HepG2 (cell line): ENCODE data around the gene MCRS1. TPM values are rescaled to one million over a fixed set of nuclear protein-coding genes. Genes with fewer than 3 reads are reported as not detected.

Experiments
- ATAC-seq: fragments of 200-7000 bp; cut with Tn5 transposase; 3 replicates; pipeline ENCODE4 v1.9.1; 2020; ENCODE audit warnings: mild to moderate bottlenecking, moderate library complexity
- BruUV-seq: library from RNA; stranded (reverse); fragments of 400-500 nt; replicated peaks from 2 replicates; lab custom pipeline; 2021; lab: Mats Ljungman, UMichigan
- CTCF ChIA-PET: fragments of 300-600 bp; formaldehyde crosslinking; extraction: SDS; loops from one replicate; lab custom pipeline; 2021; ENCODE audit warnings: low total read pairs, inconsistent platforms, low intra/inter-chr PET ratio; lab: Yijun Ruan, JAX
- POLR2A ChIA-PET: fragments of 350-600 bp; sonication (Branson Sonifier 250); formaldehyde crosslinking; loops from one replicate; lab custom pipeline; 2020; ENCODE audit warnings: antibody characterized with exemption, inconsistent platforms; lab: Yijun Ruan, JAX
- DNase-seq: peaks from one replicate; pipeline ENCODE4 v3.0.0-alpha.2; 2015; ENCODE audit warnings: low spot score
- FAIRE-seq: peaks from 3 replicates; lab custom pipeline; 2011; peaks lifted over from hg19 to GRCh38; lab: Jason Lieb, UNC
- H2AFZ ChIP-seq: one replicate; pipeline ENCODE4 v1.6.1; 2011; ENCODE audit warnings: low read length, inconsistent platforms
- H3K27ac ChIP-seq: fragments of 300-600 bp; 3 replicates; pipeline ENCODE4 v1.8.0; 2011; ENCODE audit warnings: mixed run types, mild to moderate bottlenecking, mixed read lengths, low read length, inconsistent platforms; ENCODE audit not compliant: insufficient read depth; ENCODE audit errors: extremely low read length
- H3K27me3 ChIP-seq, 2 experiments: fragments of 200-600 bp in 1 of 2; 2 replicates in 1 of 2; 3 replicates in 1 of 2; pipeline versions ENCODE4 v1.6.0 to v1.8.0; 2011; ENCODE audit warnings: low read length in 2 of 2, mild to moderate bottlenecking in 2 of 2, moderate library complexity in 2 of 2, inconsistent platforms in 1 of 2; ENCODE audit not compliant: insufficient read depth in 2 of 2, control insufficient read depth in 1 of 2
- H3K36me3 ChIP-seq, 2 experiments: fragments of 200-600 bp in 1 of 2; replicated peaks in 1 of 2; 2 replicates in 1 of 2; 3 replicates in 1 of 2; pipeline versions ENCODE4 v1.5.1 to v1.8.0; 2011; ENCODE audit warnings: low read length in 2 of 2, inconsistent platforms in 1 of 2; ENCODE audit not compliant: insufficient read depth in 2 of 2, control insufficient read depth in 1 of 2
- H3K4me1 ChIP-seq: 2 replicates; pipeline ENCODE4 v1.5.1; 2012; ENCODE audit warnings: low read length, inconsistent platforms; ENCODE audit not compliant: insufficient read depth
- H3K4me2 ChIP-seq: 2 replicates; pipeline ENCODE4 v1.6.0; 2011; ENCODE audit warnings: low read depth, low read length, inconsistent platforms
- H3K4me3 ChIP-seq, 3 experiments: fragments of 200-600 bp in 1 of 3; sonication (generic), shearing (Covaris generic) in 1 of 3; replicated peaks in 1 of 3; 2 replicates each; pipeline ENCODE4 v1.5.1; 2011 to 2016; ENCODE audit warnings: low read length in 3 of 3, inconsistent platforms in 2 of 3, low read depth in 2 of 3, mild to moderate bottlenecking in 2 of 3, control low read depth in 1 of 3, mixed read lengths in 1 of 3; ENCODE audit not compliant: insufficient read depth in 1 of 3
- H3K79me2 ChIP-seq: one replicate; pipeline ENCODE4 v1.6.1; 2011; ENCODE audit warnings: low read length, inconsistent platforms; ENCODE audit not compliant: insufficient read depth
- H3K9ac ChIP-seq: 2 replicates; pipeline ENCODE4 v1.6.0; 2011; ENCODE audit warnings: mild to moderate bottlenecking, low read depth, low read length, inconsistent platforms; ENCODE audit not compliant: insufficient read depth
- H3K9me3 ChIP-seq: 2 replicates; pipeline ENCODE4 v1.5.1; 2012; ENCODE audit warnings: mild to moderate bottlenecking, low read length
- H4K20me1 ChIP-seq: 2 replicates; pipeline ENCODE4 v1.6.0; 2011; ENCODE audit warnings: inconsistent platforms, mild to moderate bottlenecking, low read length, moderate library complexity; ENCODE audit not compliant: insufficient read depth
- FOXP4 ChIP-seq: sonication (generic); formaldehyde crosslinking; IDR thresholded peaks from 2 replicates; pipeline ENCODE4 v1.4.0; 2020; ENCODE audit warnings: missing genetic modification reagents
- IRF2 ChIP-seq: IDR thresholded peaks from 2 replicates; pipeline ENCODE4 v1.6.1; 2018; ENCODE audit warnings: missing genetic modification reagents, missing compliant biosample characterization
- PHF8 ChIP-seq: sonication (generic); formaldehyde crosslinking; IDR thresholded peaks from 2 replicates; pipeline ENCODE4 v1.5.0; 2020; ENCODE audit warnings: missing genetic modification reagents
- SETDB1 ChIP-seq: sonication (generic); formaldehyde crosslinking; IDR thresholded peaks from 2 replicates; pipeline ENCODE4 v1.5.1; 2020; ENCODE audit warnings: missing genetic modification reagents, mild to moderate bottlenecking, borderline replicate concordance
- SRSF9 ChIP-seq: fragments of 200-400 bp; formaldehyde crosslinking; IDR thresholded peaks from 2 replicates; pipeline ENCODE4 v1.6.1; 2018; ENCODE audit warnings: borderline replicate concordance, mild to moderate bottlenecking, low read depth, low read length; ENCODE audit not compliant: insufficient read depth, poor library complexity, severe bottlenecking
- ZNF546 ChIP-seq: sonication (generic); formaldehyde crosslinking; conservative IDR thresholded peaks from 2 replicates; pipeline ENCODE4 v1.8.1; 2023; ENCODE audit warnings: mild to moderate bottlenecking, missing genetic modification reagents
- ZNF550 ChIP-seq: sonication (generic); formaldehyde crosslinking; IDR thresholded peaks from 2 replicates; pipeline ENCODE4 v1.4.0; 2020; ENCODE audit warnings: mild to moderate bottlenecking, missing genetic modification reagents, borderline replicate concordance
- ZNF780A ChIP-seq: sonication (generic); formaldehyde crosslinking; IDR thresholded peaks from 2 replicates; pipeline ENCODE4 v1.8.0; 2022; ENCODE audit warnings: mild to moderate bottlenecking, missing genetic modification reagents, moderate library complexity
- WGBS: methylation state at CpG from one replicate; pipeline ENCODE4 v1.1.6; 2017; ENCODE audit warnings: low lambda C conversion rate; 5-methylcytosine and 5-hydroxymethylcytosine counted together
- in situ Hi-C: cut with HindIII; loops from 2 replicates; pipeline ENCODE4 v1.10.0; 2017; ENCODE audit warnings: low pct_unique_long_range_greater_than_20kb; ENCODE audit not compliant: extremely low pct_ligation_motif_present
- intact Hi-C: fragments of 100-400 bp; cut with micrococcal nuclease; formaldehyde crosslinking; loops from one replicate; pipeline ENCODE4 v1.10.0; 2022; ENCODE audit not compliant: unreplicated experiment
- polyA plus RNA-seq, 8 experiments: library from polyadenylated mRNA; depleted of rRNA in 3 of 8; stranded (reverse) in 7 of 8; unstranded in 1 of 8; fragments of >200 nt; fragmentation: Illumina TruSeq in 4 of 8; extraction: Trizol in 4 of 8; gene quantifications; 2 replicates each; pipeline versions ENCODE4 v1.2.1 to v1.2.3, GENCODE V29; 2011 to 2016; ENCODE audit warnings: low read depth in 4 of 8, missing spikeins in 1 of 8, mixed read lengths in 1 of 8; ENCODE audit not compliant: insufficient read depth in 1 of 8
- total RNA-seq, 5 experiments: library from RNA; depleted of rRNA; stranded (reverse); fragments of >200 nt; fragmentation: Illumina TruSeq; extraction: Trizol; gene quantifications; 2 replicates each; pipeline ENCODE4 v1.2.3, GENCODE V29; 2016; ENCODE audit warnings: low read depth in 1 of 5
- TF ChIP-seq, protein P1 (sequence below): IDR thresholded peaks from 2 replicates; pipeline ENCODE4 v1.6.1; 2016; ENCODE audit warnings: missing biosample characterization, missing genetic modification reagents, low read depth

Gene MCRS1
- total and polyA plus RNA-seq, 2 of the 13 experiments (the other 11 are each of a cell fraction or from before 2014, with no cell fraction given): 51.0 to 66.3 TPM

GRCh38 chr12:49567611-49568441 lies at the start of gene MCRS1 (continued):
- TF ChIP-seq SETDB1 (CRISPR knock-in tag): no peak
- TF ChIP-seq SRSF9: no peak
- no peak for TF ChIP-seq ZNF546 (CRISPR knock-in tag)
- TF ChIP-seq, protein P1, sequence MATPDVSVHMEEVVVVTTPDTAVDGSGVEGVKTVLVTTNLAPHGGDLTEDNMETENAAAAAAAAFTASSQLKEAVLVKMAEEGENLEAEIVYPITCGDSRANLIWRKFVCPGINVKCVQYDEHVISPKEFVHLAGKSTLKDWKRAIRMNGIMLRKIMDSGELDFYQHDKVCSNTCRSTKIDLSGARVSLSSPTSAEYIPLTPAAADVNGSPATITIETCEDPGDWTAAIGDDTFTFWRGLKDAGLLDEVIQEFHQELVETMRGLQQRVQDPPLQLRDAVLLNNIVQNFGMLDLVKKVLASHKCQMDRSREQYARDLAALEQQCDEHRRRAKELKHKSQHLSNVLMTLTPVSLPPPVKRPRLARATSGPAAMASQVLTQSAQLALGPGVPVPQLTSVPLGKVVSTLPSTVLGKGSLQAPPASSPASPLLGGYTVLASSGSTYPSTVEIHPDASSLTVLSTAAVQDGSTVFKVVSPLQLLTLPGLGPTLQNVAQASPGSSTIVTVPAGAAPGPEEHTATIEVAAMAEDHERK (CRISPR knock-in tag): peak; percentile 46; the same call in 1 of the 2 replicates
- TF ChIP-seq ZNF780A: no peak
- TF ChIP-seq IRF2 (CRISPR knock-in tag): 0 out of 2 replicates have a peak, but pooled peaks have one; percentile 58
- no peak for TF ChIP-seq ZNF550 (CRISPR knock-in tag)

- 1% methylated on average over 5 of the region's 5 CpGs for WGBS
- no peaks in the 10 kb centered on the region for H3K79me2 ChIP-seq
- no peaks in the 10 kb centered on the region for H4K20me1 ChIP-seq
- TF ChIP-seq FOXP4 (peak; percentile 31; the same call in 1 of the 2 replicates), PHF8 (no peak)
- ATAC-seq: no peak
- H3K27ac ChIP-seq: no peak overlapping the region
- no peak overlapping the region for H2AFZ ChIP-seq
- ChIA-PET CTCF (no interaction called here), POLR2A (no interaction called here)
- FAIRE-seq: no peak
- H3K36me3 ChIP-seq: no peaks in the 10 kb centered on the region
- BruUV-seq: no TSS peak
- H3K4me1 ChIP-seq: peaks cover 38% of the 10 kb centered on the region
- in situ Hi-C loops: no loop called here
- H3K9me3 ChIP-seq: no peaks in the 10 kb centered on the region
- no peak for DNase-seq
- intact Hi-C loops: no loop called here
- no peaks in the 10 kb centered on the region for H3K27me3 ChIP-seq
- peak overlapping the region; percentile 61 for H3K4me2 ChIP-seq
- H3K4me3 ChIP-seq: peak overlapping the region in 1 of 3 experiments; percentile 7; a peak in 1 of 6 replicates
- no peak overlapping the region for H3K9ac ChIP-seq
Observed at GRCh38 chr12:49616533-49617219, 48.7 kb upstream of the MCRS1 start.
